HepG2 (cell line): ENCODE data around the gene RPS5. TPM values are rescaled to one million over a fixed set of nuclear protein-coding genes. Genes with fewer than 3 reads are reported as not detected.

ENCODE experiments used
- ARID4A ChIP-seq: sonication (generic); formaldehyde crosslinking; IDR thresholded peaks from 2 replicates; pipeline ENCODE4 v1.5.0; 2020; ENCODE audit warnings: mild to moderate bottlenecking, missing genetic modification reagents, borderline replicate concordance
- FOXJ3 ChIP-seq: sonication (generic); formaldehyde crosslinking; IDR thresholded peaks from 2 replicates; pipeline ENCODE4 v1.4.0; 2020; ENCODE audit warnings: missing genetic modification reagents, mild to moderate bottlenecking, borderline replicate concordance
- HMGA1 ChIP-seq: sonication (generic); formaldehyde crosslinking; conservative IDR thresholded peaks from 2 replicates; pipeline ENCODE4 v1.4.0; 2020; ENCODE audit warnings: missing genetic modification reagents
- IRF9 ChIP-seq: sonication (generic); formaldehyde crosslinking; IDR thresholded peaks from 2 replicates; pipeline ENCODE4 v1.8.0; 2022; ENCODE audit warnings: missing genetic modification reagents, mild to moderate bottlenecking, borderline replicate concordance
- JARID2 ChIP-seq: sonication (generic); formaldehyde crosslinking; IDR thresholded peaks from 2 replicates; pipeline ENCODE4 v1.8.1; 2023; ENCODE audit warnings: missing genetic modification reagents, inconsistent platforms; ENCODE audit not compliant: insufficient replicate concordance
- KLF11 ChIP-seq: IDR thresholded peaks from 2 replicates; pipeline ENCODE4 v1.6.1; 2016; ENCODE audit warnings: missing compliant biosample characterization
- MAZ ChIP-seq, 2 experiments: sonication (generic) in 1 of 2; formaldehyde crosslinking in 1 of 2; IDR thresholded peaks; 2 replicates each; pipeline versions ENCODE4 v1.5.0 to v1.6.1; 2012 to 2020; ENCODE audit warnings: low read depth in 2 of 2, mild to moderate bottlenecking in 2 of 2, borderline replicate concordance in 1 of 2, improper control_type of control experiment in 1 of 2, low read length in 1 of 2, missing genetic modification reagents in 1 of 2, moderate library complexity in 1 of 2
- MNT ChIP-seq: fragments of 450-650 bp; IDR thresholded peaks from 2 replicates; pipeline ENCODE4 v1.6.1; 2016
- MTA1 ChIP-seq: sonication (generic); formaldehyde crosslinking; IDR thresholded peaks from 2 replicates; pipeline ENCODE4 v1.4.0; 2020; ENCODE audit warnings: missing genetic modification reagents, mild to moderate bottlenecking, borderline replicate concordance
- PHB2 ChIP-seq: fragments of 450-650 bp; IDR thresholded peaks from 2 replicates; pipeline ENCODE4 v1.6.1; 2018; ENCODE audit not compliant: partially characterized antibody
- RORA ChIP-seq: sonication (generic); formaldehyde crosslinking; IDR thresholded peaks from 2 replicates; pipeline ENCODE4 v1.5.0; 2020; ENCODE audit warnings: mild to moderate bottlenecking, missing genetic modification reagents, moderate library complexity
- SETDB1 ChIP-seq: sonication (generic); formaldehyde crosslinking; IDR thresholded peaks from 2 replicates; pipeline ENCODE4 v1.5.1; 2020; ENCODE audit warnings: missing genetic modification reagents, mild to moderate bottlenecking, borderline replicate concordance
- ZMYM4 ChIP-seq: sonication (generic); formaldehyde crosslinking; IDR thresholded peaks from 2 replicates; pipeline ENCODE4 v1.8.1; 2023; ENCODE audit warnings: mild to moderate bottlenecking, missing genetic modification reagents
- ZNF256 ChIP-seq: sonication (generic); formaldehyde crosslinking; conservative IDR thresholded peaks from 2 replicates; pipeline ENCODE4 v1.4.0; 2020; ENCODE audit warnings: missing genetic modification reagents
- ZNF333 ChIP-seq: sonication (generic); formaldehyde crosslinking; IDR thresholded peaks from 2 replicates; pipeline ENCODE4 v1.4.0; 2020; ENCODE audit warnings: mild to moderate bottlenecking, missing genetic modification reagents, borderline replicate concordance
- ZNF546 ChIP-seq: sonication (generic); formaldehyde crosslinking; conservative IDR thresholded peaks from 2 replicates; pipeline ENCODE4 v1.8.1; 2023; ENCODE audit warnings: mild to moderate bottlenecking, missing genetic modification reagents
- ZNF598 ChIP-seq: sonication (generic); formaldehyde crosslinking; IDR thresholded peaks from 2 replicates; pipeline ENCODE4 v1.5.1; 2020; ENCODE audit warnings: mild to moderate bottlenecking, missing genetic modification reagents, borderline replicate concordance
- ZNF710 ChIP-seq: sonication (generic); formaldehyde crosslinking; IDR thresholded peaks from 2 replicates; pipeline ENCODE4 v1.5.0; 2020; ENCODE audit warnings: mild to moderate bottlenecking, missing genetic modification reagents, borderline replicate concordance
- ZNF776 ChIP-seq: sonication (generic); formaldehyde crosslinking; IDR thresholded peaks from 2 replicates; pipeline ENCODE4 v1.4.0; 2020; ENCODE audit warnings: mild to moderate bottlenecking, missing genetic modification reagents
- polyA plus RNA-seq, 8 experiments: library from polyadenylated mRNA; depleted of rRNA in 3 of 8; stranded (reverse) in 7 of 8; unstranded in 1 of 8; fragments of >200 nt; fragmentation: Illumina TruSeq in 4 of 8; extraction: Trizol in 4 of 8; gene quantifications; 2 replicates each; pipeline versions ENCODE4 v1.2.1 to v1.2.3, GENCODE V29; 2011 to 2016; ENCODE audit warnings: low read depth in 4 of 8, missing spikeins in 1 of 8, mixed read lengths in 1 of 8; ENCODE audit not compliant: insufficient read depth in 1 of 8
- total RNA-seq, 5 experiments: library from RNA; depleted of rRNA; stranded (reverse); fragments of >200 nt; fragmentation: Illumina TruSeq; extraction: Trizol; gene quantifications; 2 replicates each; pipeline ENCODE4 v1.2.3, GENCODE V29; 2016; ENCODE audit warnings: low read depth in 1 of 5

The RPS5 gene
- total and polyA plus RNA-seq, 2 of the 13 experiments (the other 11 are each of a cell fraction or from before 2014, with no cell fraction given): 1,544 to 4,408 TPM

- peak; percentile 51; the same call in 1 of the 2 replicates for TF ChIP-seq MTA1 (CRISPR knock-in tag)
- 0 out of 2 replicates have a peak, but pooled peaks have one; percentile 60 for TF ChIP-seq ZNF598
- TF ChIP-seq IRF9: peak; percentile 78; the same call in 1 of the 2 replicates
- TF ChIP-seq RORA: no peak
- no peak for TF ChIP-seq SETDB1 (CRISPR knock-in tag)
- TF ChIP-seq ZNF546 (CRISPR knock-in tag): no peak
- no peak for TF ChIP-seq ZNF256 (CRISPR knock-in tag)
- peak; percentile 77; the same call in 1 of the 2 replicates for TF ChIP-seq ZNF333 (CRISPR knock-in tag)
- no peak for TF ChIP-seq PHB2
- peak; percentile 35; the same call in 1 of the 2 replicates for TF ChIP-seq FOXJ3 (CRISPR knock-in tag)
- peak; percentile 93 for TF ChIP-seq ARID4A (CRISPR knock-in tag)
- TF ChIP-seq MAZ (IDR thresholded peaks at IDR 0.05; ENCODE audit: borderline replicate concordance, low read depth, low read length): peak; percentile 57; the same call in 1 of the 2 replicates
- peak; percentile 74 for TF ChIP-seq MAZ (CRISPR knock-in tag; IDR thresholded peaks at IDR 0.05; ENCODE audit: low read depth)
- TF ChIP-seq ZNF710 (CRISPR knock-in tag): no peak; the same call in 1 of the 2 replicates
- TF ChIP-seq KLF11 (CRISPR knock-in tag): no peak
- no peak for TF ChIP-seq JARID2
- TF ChIP-seq ZMYM4 (CRISPR knock-in tag): no peak; the same call in 1 of the 2 replicates
- no peak for TF ChIP-seq HMGA1 (CRISPR knock-in tag)
- TF ChIP-seq MNT: no peak
- TF ChIP-seq ZNF776 (CRISPR knock-in tag): no peak; the same call in 1 of the 2 replicates
These were observed 21.3 kb downstream of the RPS5 start, which contains the start of gene ZNF584 (continued) for GRCh38 chr19:58408152-58409009.
